Measurements from ENCODE around the gene VDR. TPM values are rescaled to one million over a fixed set of nuclear protein-coding genes. Genes with fewer than 3 reads are reported as not detected.

The VDR gene
- total RNA-seq, 2 donors from 2014 or later, result 124 to 140 TPM

DNA sequence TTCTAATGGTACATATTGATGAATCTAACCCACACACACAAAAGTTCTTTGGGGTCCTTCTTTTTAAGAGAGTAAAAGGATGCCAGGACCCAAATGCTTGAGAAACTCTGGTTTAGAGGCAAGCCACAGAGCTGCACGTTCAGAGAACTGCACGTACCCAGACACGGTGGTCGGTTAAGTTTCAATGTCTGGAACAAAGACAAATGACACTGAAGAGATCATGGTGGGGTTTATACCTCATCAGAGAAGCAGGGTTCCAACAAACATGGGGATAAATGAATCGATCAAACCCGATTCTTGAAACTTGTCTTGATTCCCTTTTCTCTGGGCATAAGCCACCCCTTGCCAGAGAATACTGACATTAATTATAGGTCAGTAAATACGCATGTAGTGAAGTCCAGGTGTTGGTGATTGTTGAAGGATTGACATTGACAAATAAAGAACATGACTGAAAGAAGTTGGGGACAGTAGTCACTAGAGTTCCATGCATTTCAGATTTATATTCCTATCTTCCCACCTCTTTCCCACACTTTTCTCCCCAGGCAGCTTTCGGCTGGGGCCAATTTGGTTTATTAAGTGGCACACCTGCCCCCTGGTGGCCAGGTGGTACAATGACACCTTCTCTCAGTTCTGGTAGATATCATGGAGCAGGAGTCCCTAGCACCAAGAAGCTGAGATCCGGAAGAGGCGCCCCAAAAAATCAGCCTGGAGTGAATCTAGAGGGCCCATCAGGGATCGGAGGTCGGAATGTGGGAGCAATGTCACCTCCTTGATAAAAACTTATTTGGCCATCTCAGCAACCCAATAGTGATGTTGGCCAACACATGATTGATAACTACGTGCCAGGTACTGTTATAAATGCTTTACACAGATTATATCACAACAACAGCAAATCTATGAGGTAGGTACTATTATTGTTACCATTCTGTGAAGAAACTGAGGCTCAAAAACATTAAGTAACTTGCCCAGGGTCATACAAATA lies 67.3 kb downstream of the VDR start:
- intact Hi-C loops (cut with DNase I), result loop anchor here (2.0 to 5.0 kb wide), 3 partner anchors 35 to 121 kb away; no protein-coding TSS in a partner anchor
- Histone ChIP-seq H3K36me3 (no peaks in the 10 kb centered on the region), H3K4me1 (no peaks in the 10 kb centered on the region), H3K27ac (no peak overlapping the region), H3K27me3 (no peaks in the 10 kb centered on the region), H3K4me3 (no peak overlapping the region), H3K9ac (ENCODE audit: low read depth in 2 of 2, low read length in 2 of 2) (no peak overlapping the region), H3K9me3 (no peaks in the 10 kb centered on the region)
- TF ChIP-seq, protein P1, sequence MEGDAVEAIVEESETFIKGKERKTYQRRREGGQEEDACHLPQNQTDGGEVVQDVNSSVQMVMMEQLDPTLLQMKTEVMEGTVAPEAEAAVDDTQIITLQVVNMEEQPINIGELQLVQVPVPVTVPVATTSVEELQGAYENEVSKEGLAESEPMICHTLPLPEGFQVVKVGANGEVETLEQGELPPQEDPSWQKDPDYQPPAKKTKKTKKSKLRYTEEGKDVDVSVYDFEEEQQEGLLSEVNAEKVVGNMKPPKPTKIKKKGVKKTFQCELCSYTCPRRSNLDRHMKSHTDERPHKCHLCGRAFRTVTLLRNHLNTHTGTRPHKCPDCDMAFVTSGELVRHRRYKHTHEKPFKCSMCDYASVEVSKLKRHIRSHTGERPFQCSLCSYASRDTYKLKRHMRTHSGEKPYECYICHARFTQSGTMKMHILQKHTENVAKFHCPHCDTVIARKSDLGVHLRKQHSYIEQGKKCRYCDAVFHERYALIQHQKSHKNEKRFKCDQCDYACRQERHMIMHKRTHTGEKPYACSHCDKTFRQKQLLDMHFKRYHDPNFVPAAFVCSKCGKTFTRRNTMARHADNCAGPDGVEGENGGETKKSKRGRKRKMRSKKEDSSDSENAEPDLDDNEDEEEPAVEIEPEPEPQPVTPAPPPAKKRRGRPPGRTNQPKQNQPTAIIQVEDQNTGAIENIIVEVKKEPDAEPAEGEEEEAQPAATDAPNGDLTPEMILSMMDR (IDR thresholded peaks at IDR 0.05), result peak; percentile 93
- peak; percentile 73 for DNase-seq

DNA sequence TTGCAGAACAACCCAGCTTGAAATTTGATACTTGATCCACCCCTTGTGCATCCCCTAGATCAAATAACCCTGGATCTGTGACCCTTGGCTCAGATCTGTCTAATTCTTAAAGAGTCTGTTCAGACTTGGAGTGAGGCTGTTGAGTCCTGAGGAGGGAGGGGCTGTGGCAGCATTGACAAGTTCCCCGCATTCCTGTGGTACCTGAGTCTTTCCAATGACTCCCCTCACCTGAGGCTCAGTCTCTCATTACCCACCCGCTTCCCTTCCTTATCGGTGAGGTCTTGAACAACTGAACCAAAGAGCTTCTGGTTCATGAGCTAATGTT lies 69.0 kb downstream of the VDR start:
- TF ChIP-seq, protein P1 (IDR thresholded peaks at IDR 0.05), result no peak
- Histone ChIP-seq H3K36me3 (no peaks in the 10 kb centered on the region), H3K27ac (no peak overlapping the region), H3K4me3 (no peak overlapping the region), H3K9ac (ENCODE audit: low read depth in 2 of 2, low read length in 2 of 2) (no peak overlapping the region), H3K4me1 (no peaks in the 10 kb centered on the region), H3K9me3 (no peaks in the 10 kb centered on the region), H3K27me3 (no peaks in the 10 kb centered on the region)
- no peak for DNase-seq
- intact Hi-C loops (cut with DNase I), result loop anchor here (5.0 kb wide), 2 partner anchors 33 to 53 kb away; no protein-coding TSS in a partner anchor

- H3K9me3 ChIP-seq, result no peaks in the 10 kb centered on the region
- no peak for DNase-seq
- H3K9ac ChIP-seq (ENCODE audit: low read depth in 2 of 2, low read length in 2 of 2), result no peak overlapping the region
- no peaks in the 10 kb centered on the region for H3K4me1 ChIP-seq
- no peak overlapping the region for H3K4me3 ChIP-seq
- H3K36me3 ChIP-seq, result no peaks in the 10 kb centered on the region
- intact Hi-C loops (cut with DNase I), result loop anchor here (5.0 kb wide), 2 partner anchors 33 to 53 kb away; no protein-coding TSS in a partner anchor
- H3K27ac ChIP-seq, result no peak overlapping the region
- TF ChIP-seq, protein P1 (IDR thresholded peaks at IDR 0.05), result no peak
- H3K27me3 ChIP-seq, result no peaks in the 10 kb centered on the region
These were observed 69.6 kb downstream of the VDR start for GRCh38 chr12:47835006-47835830.

DNA sequence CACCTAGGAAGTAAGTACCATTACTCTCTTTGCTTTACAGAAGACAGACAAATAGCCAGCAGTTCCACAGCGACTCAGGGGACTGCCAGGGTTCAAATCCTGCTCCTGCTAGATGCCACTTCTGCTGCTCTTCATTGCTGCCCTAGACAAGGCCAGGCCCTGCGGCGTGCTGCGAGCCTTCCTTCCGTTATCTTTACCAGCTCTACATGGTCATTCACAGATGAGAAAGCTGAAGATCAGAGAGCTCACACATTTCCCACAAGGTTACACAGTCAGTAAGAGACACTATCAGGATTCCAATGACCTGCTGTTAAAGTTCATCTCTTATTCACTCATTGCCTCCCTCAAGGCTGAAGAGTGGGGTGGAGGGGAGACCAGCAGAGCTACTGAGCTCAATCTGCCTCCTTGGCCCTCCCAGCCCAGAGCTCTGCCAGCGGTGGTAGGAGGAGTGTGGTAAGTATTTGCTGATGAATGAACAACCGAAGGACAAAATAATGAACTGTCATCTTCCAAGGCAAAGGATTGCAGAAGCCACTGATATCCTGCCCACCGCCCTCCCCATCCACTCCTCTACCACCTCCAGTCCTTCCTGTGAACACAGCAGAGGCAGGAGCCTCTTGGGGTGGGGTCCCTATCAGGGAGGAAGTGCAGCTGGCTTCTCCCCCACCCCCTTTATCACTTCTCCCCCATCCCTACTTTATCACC lies 70.4 kb downstream of the VDR start:
- H3K36me3 ChIP-seq, result no peaks in the 10 kb centered on the region
- H3K27me3 ChIP-seq, result no peaks in the 10 kb centered on the region
- no peak overlapping the region for H3K4me3 ChIP-seq
- TF ChIP-seq, protein P1 (IDR thresholded peaks at IDR 0.05), result no peak
- no peak overlapping the region for H3K9ac ChIP-seq (ENCODE audit: low read depth in 2 of 2, low read length in 2 of 2)
- DNase-seq, result no peak
- H3K4me1 ChIP-seq, result peaks cover 3% of the 10 kb centered on the region
- no peak overlapping the region for H3K27ac ChIP-seq
- H3K9me3 ChIP-seq, result no peaks in the 10 kb centered on the region
- intact Hi-C loops (cut with DNase I), result no loop called here

DNA sequence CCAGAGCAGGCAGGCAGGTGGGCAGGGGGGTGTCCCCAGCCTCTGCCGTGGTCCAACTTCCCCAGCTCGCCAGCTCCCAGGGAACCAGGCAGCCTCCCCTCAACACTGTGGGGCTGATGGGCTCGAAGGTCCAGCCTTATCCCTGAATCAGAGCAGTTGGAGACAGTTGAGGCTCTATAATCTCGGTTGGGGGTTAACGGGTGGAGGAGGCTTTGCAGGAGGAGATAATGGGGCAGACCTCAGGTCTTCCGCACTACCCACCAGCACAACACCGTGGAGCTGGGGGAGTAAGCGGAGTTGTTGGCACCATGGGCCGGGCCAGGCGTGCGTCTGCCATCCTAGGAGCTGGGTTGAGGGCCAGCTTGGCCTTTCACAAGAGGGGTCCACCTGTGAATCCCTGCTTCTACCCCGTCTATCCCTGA lies 71.2 kb downstream of the VDR start:
- no peak overlapping the region for H3K4me3 ChIP-seq
- intact Hi-C loops (cut with DNase I), result no loop called here
- TF ChIP-seq, protein P1 (IDR thresholded peaks at IDR 0.05), result no peak

More for the DNA sequence above, 71.2 kb downstream of the VDR start:
- no peaks in the 10 kb centered on the region for H3K27me3 ChIP-seq
- no peaks in the 10 kb centered on the region for H3K36me3 ChIP-seq
- DNase-seq, result no peak
- H3K9me3 ChIP-seq, result no peaks in the 10 kb centered on the region
- H3K27ac ChIP-seq, result no peak overlapping the region
- H3K9ac ChIP-seq (ENCODE audit: low read depth in 2 of 2, low read length in 2 of 2), result no peak overlapping the region
- peaks cover 8% of the 10 kb centered on the region for H3K4me1 ChIP-seq
